H1 (cell line): ENCODE data around the gene TIMP3. TPM values are rescaled to one million over a fixed set of nuclear protein-coding genes. Genes with fewer than 3 reads are reported as not detected.

Experiments used
- CHD2 ChIP-seq: IDR thresholded peaks from 2 replicates; pipeline ENCODE4 v1.6.1; 2012; ENCODE audit warnings: low read length, improper control_type of control experiment
- EZH2 ChIP-seq: fragments of 200-600 bp; sonication (generic); IDR thresholded peaks from 2 replicates; pipeline ENCODE4 v1.7.1; 2012; ENCODE audit warnings: low read depth, mild to moderate bottlenecking, moderate library complexity, low read length, inconsistent platforms; ENCODE audit not compliant: severe bottlenecking
- GABPA ChIP-seq: IDR thresholded peaks from 2 replicates; pipeline ENCODE4 v1.6.1; 2011; ENCODE audit warnings: mild to moderate bottlenecking, low read length, moderate library complexity, borderline replicate concordance; ENCODE audit not compliant: insufficient read depth
- POLR2A ChIP-seq, 2 experiments: IDR thresholded peaks; 1 replicate in 1 of 2; 2 replicates in 1 of 2; pipeline ENCODE4 v1.6.1; 2011; ENCODE audit warnings: low read depth in 2 of 2, low read length in 2 of 2, mild to moderate bottlenecking in 2 of 2; ENCODE audit errors: control extremely low read depth in 1 of 2
- SIN3A ChIP-seq, 2 experiments: IDR thresholded peaks in 1 of 2; conservative IDR thresholded peaks in 1 of 2; 2 replicates each; pipeline ENCODE4 v1.6.1; 2011 to 2012; ENCODE audit warnings: low read length in 2 of 2, improper control_type of control experiment in 1 of 2, low read depth in 1 of 2, mild to moderate bottlenecking in 1 of 2
- SP4 ChIP-seq: IDR thresholded peaks from 2 replicates; pipeline ENCODE4 v1.6.1; 2012; ENCODE audit warnings: low read length, inconsistent platforms
- TAF1 ChIP-seq: IDR thresholded peaks from 2 replicates; pipeline ENCODE4 v1.6.1; 2011; ENCODE audit warnings: mild to moderate bottlenecking, low read depth, low read length
- TEAD4 ChIP-seq: IDR thresholded peaks from 2 replicates; pipeline ENCODE4 v1.6.1; 2012; ENCODE audit warnings: low read depth, low read length, inconsistent platforms, mixed read lengths
- USF2 ChIP-seq: IDR thresholded peaks from 2 replicates; pipeline ENCODE4 v1.6.1; 2011; ENCODE audit warnings: low read length, improper control_type of control experiment
- ZNF274 ChIP-seq: IDR thresholded peaks from 2 replicates; pipeline ENCODE4 v1.7.0; 2012; ENCODE audit warnings: low read length, borderline replicate concordance; ENCODE audit errors: extremely low read depth
- polyA plus RNA-seq, 7 experiments: library from polyadenylated mRNA; depleted of rRNA in 3 of 7; stranded (reverse) in 5 of 7; unstranded in 2 of 7; fragments of >200 nt in 5 of 7; fragments of 200-250 nt in 2 of 7; gene quantifications; 1 replicate in 5 of 7; 2 replicates in 1 of 7; 4 replicates in 1 of 7; pipeline versions ENCODE4 v1.2.1 to v1.2.3, GENCODE V29; 2011 to 2013; ENCODE audit warnings: missing spikeins in 2 of 7, mixed read lengths in 2 of 7
- total RNA-seq: library from RNA; stranded (reverse); fragmentation: NEBNext Ultra II Directional; extraction: Animal tissue kit (Norgen Biotek cat#: 25700); gene quantifications from 2 replicates; pipeline ENCODE4 v1.2.1, GENCODE V29; 2021

TIMP3 gene
- total and polyA plus RNA-seq, 2 of the 8 experiments (the other 6 are each of a cell fraction or from before 2014, with no cell fraction given), result 1.3 to 4.7 TPM

GRCh38 chr22:32864041-32864440, 62.5 kb downstream of the TIMP3 start (continued):
- no peak for TF ChIP-seq SIN3A (conservative IDR thresholded peaks at IDR 0.05 in 1 of 2, IDR thresholded peaks at IDR 0.05 in 1 of 2; ENCODE audit: low read depth in 1 of 2, low read length in 2 of 2)
- TF ChIP-seq TEAD4, result no peak
- TF ChIP-seq EZH2, result no peak
- TF ChIP-seq TAF1, result no peak
- no peak for TF ChIP-seq GABPA
- no peak for TF ChIP-seq CHD2
- TF ChIP-seq SP4, result no peak
- no peak for TF ChIP-seq POLR2A (IDR thresholded peaks at IDR 0.05; ENCODE audit: control extremely low read depth in 1 of 2, low read depth in 2 of 2, low read length in 2 of 2)
- no peak for TF ChIP-seq USF2
- TF ChIP-seq ZNF274, result no peak
